HG03135 (cell line): ENCODE data around the gene CFD.

Source experiments
- ATAC-seq: cut with Tn5 transposase; IDR thresholded peaks from one replicate; pipeline ENCODE4 v1.9.1; 2021; ENCODE audit warnings: mild to moderate bottlenecking, moderate library complexity; ENCODE audit not compliant: unreplicated experiment

CFD gene

DNA sequence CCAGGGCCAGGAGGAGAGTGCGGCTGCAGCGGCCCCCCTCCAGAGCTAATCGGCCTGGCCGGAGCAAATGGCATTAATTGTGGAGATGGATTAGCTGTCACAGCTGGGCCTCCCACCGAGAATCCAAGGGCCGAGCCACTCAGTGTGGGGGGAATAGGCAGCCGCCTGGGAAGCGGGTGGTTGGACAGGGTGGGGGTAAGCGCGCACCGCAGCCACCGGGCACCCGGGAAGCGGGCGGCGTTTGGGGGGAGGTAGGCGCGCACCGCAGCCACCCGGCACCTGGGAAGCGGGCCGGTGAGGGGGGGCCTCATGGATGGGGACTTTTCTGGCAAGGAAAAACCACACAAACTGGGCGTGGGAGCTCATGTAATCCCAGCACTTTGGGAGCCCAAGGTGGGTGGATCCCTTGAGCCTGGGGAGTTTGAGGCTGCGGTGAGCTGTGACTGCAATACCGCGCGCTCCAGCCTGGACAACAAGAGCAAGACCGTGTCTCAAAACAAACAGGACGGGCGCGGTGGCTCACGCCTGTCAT is 43.9 kb downstream of the CFD start:
- ATAC-seq, result no peak

GRCh38 chr19:904545-904944 is 45.1 kb downstream of the CFD start:
- no peak for ATAC-seq

- ATAC-seq, result no peak
Measured at GRCh38 chr19:906480-906879, 47.0 kb downstream of the CFD start.

DNA sequence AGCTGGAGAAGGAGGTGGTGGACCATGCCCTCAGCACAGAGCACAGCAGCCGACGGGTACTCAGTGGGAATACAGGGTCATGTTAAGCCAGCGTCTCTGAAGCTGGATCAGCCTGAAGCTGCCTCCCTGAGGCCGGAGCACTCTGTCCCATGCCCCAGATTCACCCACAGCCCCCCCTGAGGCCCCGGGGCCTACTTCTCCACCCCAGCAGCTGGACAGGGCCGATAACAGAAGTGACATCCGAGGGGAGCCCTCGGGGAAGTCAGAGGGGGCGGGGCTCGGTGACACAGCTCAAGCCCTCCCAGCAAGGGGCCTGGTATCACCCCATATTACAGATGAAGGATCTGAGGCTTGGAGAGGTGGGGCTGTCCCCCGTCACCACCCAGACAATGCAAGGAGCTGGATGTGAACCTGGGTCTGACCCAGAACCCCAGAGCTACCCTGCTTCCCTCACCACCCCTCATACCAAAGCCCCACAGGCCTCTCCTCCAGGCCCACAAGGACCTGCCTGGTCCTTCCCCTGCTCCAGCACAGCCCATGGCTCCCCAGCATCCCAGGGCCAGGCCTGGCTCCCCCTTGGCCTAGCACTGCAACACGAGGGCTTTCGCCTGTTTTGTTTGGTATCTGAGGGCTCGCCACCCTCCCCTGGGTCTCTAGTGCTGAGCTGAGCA is 47.9 kb downstream of the CFD start:
- no peak for ATAC-seq

DNA sequence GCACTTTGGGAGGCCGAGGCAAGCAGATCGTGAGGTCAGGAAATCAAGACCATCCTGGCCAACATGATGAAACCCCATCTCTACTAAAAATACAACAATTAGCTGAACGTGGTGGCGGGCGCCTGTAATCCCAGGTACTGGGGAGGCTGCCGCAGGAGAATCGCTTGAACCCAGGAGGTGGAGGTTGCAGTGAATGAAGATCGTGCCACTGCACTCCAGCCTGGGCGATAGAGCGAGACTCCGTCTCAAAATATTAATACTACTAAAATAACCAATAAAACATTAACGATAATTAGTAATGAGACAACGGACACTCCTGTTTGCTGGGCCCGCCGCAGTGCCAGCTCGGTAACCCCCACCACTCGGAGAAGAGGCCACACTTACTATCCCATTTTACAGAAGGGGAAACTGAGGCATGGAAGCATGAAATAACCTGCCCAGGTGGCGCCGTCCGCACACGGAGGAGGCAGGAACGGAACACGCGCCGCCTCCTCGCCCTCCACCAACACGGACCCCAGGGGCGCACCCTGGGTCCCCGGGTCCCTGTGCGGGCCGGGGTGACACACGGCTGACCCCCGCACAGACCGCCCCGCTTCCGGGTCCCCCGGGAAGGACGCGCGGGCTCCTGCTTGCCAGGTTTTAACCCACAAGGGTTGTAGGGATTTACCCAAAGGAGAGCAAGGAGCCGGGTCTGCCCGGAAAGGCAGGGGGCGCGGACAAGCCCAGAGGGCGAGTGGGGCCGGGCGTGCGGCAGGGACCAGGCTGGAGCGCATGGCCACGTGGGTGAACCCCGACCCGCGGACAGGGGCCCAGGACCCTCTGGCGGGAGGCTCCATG is 52.0 kb downstream of the CFD start:
- ATAC-seq, result no peak

GRCh38 chr19:912181-913079 is 53.0 kb downstream of the CFD start:
- ATAC-seq, result no peak
